ENCODE measurements around the gene RNF31.

Gene RNF31

DNA sequence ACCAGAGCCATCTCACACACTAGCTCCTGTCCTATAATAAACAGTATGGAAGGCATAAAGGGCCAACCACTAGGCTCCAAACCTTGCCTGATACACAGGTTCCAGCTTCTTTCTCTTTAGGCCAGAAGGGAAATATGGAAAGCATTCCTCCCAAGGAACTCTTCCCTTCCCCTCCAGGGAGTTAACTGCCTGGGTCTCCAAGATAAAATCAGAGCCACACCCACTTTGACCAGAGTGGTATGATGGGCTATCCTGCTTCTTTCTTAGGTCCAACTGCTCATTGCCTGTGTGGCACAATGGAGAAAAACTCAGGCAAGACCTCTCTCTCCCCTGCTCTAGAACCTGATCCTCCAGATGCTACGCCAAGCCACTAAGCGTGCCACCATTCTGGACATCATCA, 60.3 kb downstream of the RNF31 start:
- POLR2A ChIA-PET, result interaction anchor here (0.7 kb wide), 1 partner anchor 43 kb away, joined by 3 read pairs; no protein-coding TSS in a partner anchor
- CTCF ChIA-PET, result interaction anchor here (1.5 to 2.1 kb wide), 2 partner anchors 35 to 90 kb away, joined by 5 to 10 read pairs; partner anchors contain the start of gene TINF2
- TF ChIP-seq CTCF (IDR thresholded peaks at IDR 0.05; ENCODE audit: insufficient read depth, low read length, missing control alignments), result no peak
- H3K4me3 ChIP-seq (ENCODE audit: low read depth, low read length), result no peak overlapping the region
- no peak for DNase-seq (ENCODE audit: low read depth, low spot score)
